Activated CD4-positive, alpha-beta memory T cell treated with anti-CD3 and anti-CD28 coated beads, Interleukin-2, amount 10 ng/mL, durations not matched to agents 7 days and 5 days (primary cell): ENCODE results near the gene PLA2G4F. TPM values are rescaled to one million over a fixed set of nuclear protein-coding genes. Genes with fewer than 3 reads are reported as not detected.

Experiments used
- CTCF ChIA-PET: fragments of 350-600 bp; sonication (Branson Sonifier 250); formaldehyde crosslinking; loops from one replicate; lab custom pipeline; 2021; ENCODE audit warnings: antibody characterized with exemption, inconsistent platforms; lab: Charles Lee
- POLR2A ChIA-PET: fragments of 350-600 bp; sonication (Branson Sonifier 250); formaldehyde crosslinking; loops from one replicate; lab custom pipeline; 2021; ENCODE audit warnings: antibody characterized with exemption; lab: Charles Lee
- DNase-seq: peaks from one replicate; pipeline ENCODE4 v3.0.0-alpha.2; 2020
- H3K27ac Mint-ChIP-seq: one replicate; pipeline ENCODE4 v1.8.0; 2021; ENCODE audit warnings: mild to moderate bottlenecking, mixed read lengths
- H3K27me3 Mint-ChIP-seq: one replicate; pipeline ENCODE4 v1.8.0; 2021; ENCODE audit warnings: mixed read lengths
- H3K36me3 Mint-ChIP-seq: one replicate; pipeline ENCODE4 v1.8.0; 2021; ENCODE audit warnings: low read depth, mixed read lengths
- H3K4me1 Mint-ChIP-seq: one replicate; pipeline ENCODE4 v1.8.0; 2021; ENCODE audit warnings: mixed read lengths
- H3K4me3 Mint-ChIP-seq: one replicate; pipeline ENCODE4 v1.8.0; 2021; ENCODE audit warnings: mild to moderate bottlenecking, mixed read lengths
- H3K9me3 Mint-ChIP-seq: one replicate; pipeline ENCODE4 v1.8.0; 2021; ENCODE audit warnings: mixed read lengths
- total RNA-seq, 2 experiments: library from RNA; stranded (reverse); gene quantifications; one replicate each; pipeline ENCODE4 v1.2.3, GENCODE V29; 2021

The PLA2G4F gene
- total RNA-seq, 2 experiments from 2014 or later: not detected

- ChIA-PET POLR2A (no interaction called here), CTCF (no interaction called here)
- Mint-ChIP-seq H3K36me3 (no peaks in the 10 kb centered on the region), H3K4me3 (no peak overlapping the region), H3K27me3 (no peaks in the 10 kb centered on the region), H3K27ac (no peak overlapping the region), H3K9me3 (no peaks in the 10 kb centered on the region), H3K4me1 (no peaks in the 10 kb centered on the region)
- DNase-seq: no peak
Measured at GRCh38 chr15:42151141-42151561, 5.3 kb downstream of the PLA2G4F start.

- H3K27me3 Mint-ChIP-seq: no peaks in the 10 kb centered on the region
- ChIA-PET POLR2A (no interaction called here), CTCF (no interaction called here)
- H3K27ac Mint-ChIP-seq: no peak overlapping the region
- no peak for DNase-seq
- no peak overlapping the region for H3K4me3 Mint-ChIP-seq
- H3K9me3 Mint-ChIP-seq: no peaks in the 10 kb centered on the region
- H3K36me3 Mint-ChIP-seq: no peaks in the 10 kb centered on the region
- H3K4me1 Mint-ChIP-seq: no peaks in the 10 kb centered on the region
Measured at GRCh38 chr15:42150219-42150970, 6.0 kb downstream of the PLA2G4F start.

- ChIA-PET CTCF (no interaction called here), POLR2A (no interaction called here)
- DNase-seq: no peak
- Mint-ChIP-seq H3K9me3 (no peaks in the 10 kb centered on the region), H3K36me3 (no peaks in the 10 kb centered on the region), H3K4me3 (no peak overlapping the region), H3K27me3 (no peaks in the 10 kb centered on the region), H3K27ac (no peak overlapping the region), H3K4me1 (no peaks in the 10 kb centered on the region)
Measured at GRCh38 chr15:42149493-42150218, 6.8 kb downstream of the PLA2G4F start.

GRCh38 chr15:42148808-42149492 lies 7.5 kb downstream of the PLA2G4F start:
- Mint-ChIP-seq H3K36me3 (no peaks in the 10 kb centered on the region), H3K9me3 (no peaks in the 10 kb centered on the region), H3K4me3 (no peak overlapping the region), H3K4me1 (no peaks in the 10 kb centered on the region), H3K27ac (no peak overlapping the region), H3K27me3 (no peaks in the 10 kb centered on the region)
- no peak for DNase-seq
- ChIA-PET POLR2A (no interaction called here), CTCF (no interaction called here)

- DNase-seq: no peak
- H3K27me3 Mint-ChIP-seq: no peaks in the 10 kb centered on the region
- H3K36me3 Mint-ChIP-seq: no peaks in the 10 kb centered on the region
- H3K27ac Mint-ChIP-seq: no peak overlapping the region
- POLR2A ChIA-PET: no interaction called here
- H3K4me1 Mint-ChIP-seq: no peaks in the 10 kb centered on the region
- CTCF ChIA-PET: no interaction called here
- no peak overlapping the region for H3K4me3 Mint-ChIP-seq
- no peaks in the 10 kb centered on the region for H3K9me3 Mint-ChIP-seq
Measured at GRCh38 chr15:42147431-42147735, 9.1 kb downstream of the PLA2G4F start.

GRCh38 chr15:42146551-42147430 lies 9.6 kb downstream of the PLA2G4F start:
- DNase-seq: no peak
- Mint-ChIP-seq H3K4me1 (no peaks in the 10 kb centered on the region), H3K4me3 (no peak overlapping the region), H3K36me3 (no peaks in the 10 kb centered on the region), H3K27ac (no peak overlapping the region), H3K9me3 (no peaks in the 10 kb centered on the region), H3K27me3 (no peaks in the 10 kb centered on the region)
- ChIA-PET CTCF (no interaction called here), POLR2A (no interaction called here)

GRCh38 chr15:42145546-42146455 lies 10.6 kb downstream of the PLA2G4F start:
- DNase-seq: no peak
- Mint-ChIP-seq H3K4me3 (no peak overlapping the region), H3K27ac (no peak overlapping the region), H3K4me1 (no peaks in the 10 kb centered on the region), H3K36me3 (no peaks in the 10 kb centered on the region), H3K27me3 (no peaks in the 10 kb centered on the region), H3K9me3 (no peaks in the 10 kb centered on the region)
- POLR2A ChIA-PET: no interaction called here
- CTCF ChIA-PET: no interaction called here

GRCh38 chr15:42144841-42145375 lies 11.5 kb downstream of the PLA2G4F start:
- ChIA-PET CTCF (no interaction called here), POLR2A (interaction anchor here (0.6 kb wide), 1 partner anchor 156 kb away, joined by 3 read pairs; no protein-coding TSS in a partner anchor)
- H3K27ac Mint-ChIP-seq: no peak overlapping the region
- H3K4me1 Mint-ChIP-seq: no peaks in the 10 kb centered on the region
- H3K9me3 Mint-ChIP-seq: no peaks in the 10 kb centered on the region
- H3K36me3 Mint-ChIP-seq: no peaks in the 10 kb centered on the region
- H3K4me3 Mint-ChIP-seq: no peak overlapping the region
- DNase-seq: no peak
- no peaks in the 10 kb centered on the region for H3K27me3 Mint-ChIP-seq

GRCh38 chr15:42143866-42144625 lies 12.4 kb downstream of the PLA2G4F start:
- Mint-ChIP-seq H3K4me3 (no peak overlapping the region), H3K27me3 (no peaks in the 10 kb centered on the region), H3K9me3 (no peaks in the 10 kb centered on the region), H3K4me1 (no peaks in the 10 kb centered on the region), H3K27ac (no peak overlapping the region), H3K36me3 (no peaks in the 10 kb centered on the region)
- DNase-seq: no peak
- POLR2A ChIA-PET: no interaction called here
- CTCF ChIA-PET: no interaction called here

- CTCF ChIA-PET: interaction anchor here (0.6 kb wide), 1 partner anchor 1581 kb away, joined by 3 read pairs; no protein-coding TSS in a partner anchor
Measured at GRCh38 chr15:42143356-42143755, 13.1 kb downstream of the PLA2G4F start.

GRCh38 chr15:42141795-42142667 lies 14.4 kb downstream of the PLA2G4F start:
- ChIA-PET CTCF (no interaction called here), POLR2A (no interaction called here)
- Mint-ChIP-seq H3K27ac (no peak overlapping the region), H3K4me1 (no peaks in the 10 kb centered on the region), H3K36me3 (no peaks in the 10 kb centered on the region), H3K27me3 (no peaks in the 10 kb centered on the region), H3K9me3 (no peaks in the 10 kb centered on the region), H3K4me3 (no peak overlapping the region)
- no peak for DNase-seq

More at GRCh38 chr15:42143356-42143755, 13.1 kb downstream of the PLA2G4F start:
- Mint-ChIP-seq H3K27me3 (no peaks in the 10 kb centered on the region), H3K4me3 (no peak overlapping the region), H3K36me3 (no peaks in the 10 kb centered on the region), H3K4me1 (no peaks in the 10 kb centered on the region), H3K27ac (no peak overlapping the region), H3K9me3 (no peaks in the 10 kb centered on the region)
- POLR2A ChIA-PET: no interaction called here
- DNase-seq: no peak
